Activated T-cell treated with anti-CD3 and anti-CD28 coated beads for 48 hours (primary cell): ENCODE results near the gene AGMO.

Experiments
- DNase-seq: peaks from one replicate; pipeline ENCODE4 v3.0.0-alpha.2; 2020; ENCODE audit warnings: low read depth

The AGMO gene

DNA sequence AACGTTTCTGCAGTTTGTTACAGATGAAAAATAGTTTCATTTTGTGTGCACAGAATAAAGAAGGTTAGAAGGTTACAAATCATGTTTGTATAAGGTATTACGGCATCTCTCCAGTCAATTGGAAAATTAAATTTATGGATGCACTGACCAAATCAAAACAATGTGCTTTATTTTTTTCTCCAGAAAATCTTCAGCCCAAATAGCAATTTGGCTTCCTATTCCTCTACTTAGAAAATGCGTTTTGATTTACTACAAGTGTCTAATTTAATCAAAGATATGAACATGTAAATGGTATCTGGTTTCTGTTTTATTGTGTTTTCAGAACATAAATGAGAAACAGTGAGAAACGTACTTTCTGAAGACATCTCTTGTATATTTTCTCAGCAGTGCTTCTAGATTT lies 63.4 kb downstream of the AGMO start:
- DNase-seq: no peak

DNA sequence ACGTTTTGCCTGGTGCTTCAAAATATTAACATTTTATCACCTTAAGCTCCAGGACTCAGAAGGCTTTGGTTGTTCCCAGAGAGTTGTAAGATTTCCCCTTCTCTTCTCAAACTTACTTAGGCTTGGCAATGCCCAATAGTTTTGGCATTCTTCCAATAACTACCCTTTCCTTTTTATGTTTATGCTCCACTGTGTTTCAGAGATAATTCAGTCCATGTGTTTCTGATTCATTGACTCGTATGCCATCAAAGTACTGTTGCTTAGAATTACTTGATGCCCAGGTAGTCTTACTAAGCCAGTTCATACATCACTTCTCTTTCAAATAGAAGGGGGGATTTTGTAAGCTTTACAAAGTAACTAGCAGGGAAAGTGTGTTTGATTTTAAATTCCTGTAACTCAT lies 66.6 kb downstream of the AGMO start:
- no peak for DNase-seq

DNA sequence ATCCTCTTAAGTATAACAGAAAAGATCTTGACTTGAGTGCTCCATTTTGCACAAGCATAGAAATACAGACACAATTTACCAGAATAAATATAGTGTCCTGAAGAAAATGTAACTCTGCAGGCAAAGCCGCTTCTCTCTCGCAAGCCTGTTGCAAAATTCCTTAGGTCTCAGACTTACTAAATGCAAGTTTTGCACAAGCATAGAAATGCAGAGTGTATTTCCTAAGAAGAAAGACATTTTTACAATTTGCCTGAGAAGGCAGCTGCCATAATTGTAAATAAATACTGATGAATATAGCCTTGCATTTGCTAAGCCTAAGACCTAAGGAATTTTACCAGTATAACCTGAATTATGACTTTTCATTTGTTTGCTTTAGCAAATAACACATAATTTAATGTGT lies 67.1 kb downstream of the AGMO start:
- DNase-seq: no peak

DNA sequence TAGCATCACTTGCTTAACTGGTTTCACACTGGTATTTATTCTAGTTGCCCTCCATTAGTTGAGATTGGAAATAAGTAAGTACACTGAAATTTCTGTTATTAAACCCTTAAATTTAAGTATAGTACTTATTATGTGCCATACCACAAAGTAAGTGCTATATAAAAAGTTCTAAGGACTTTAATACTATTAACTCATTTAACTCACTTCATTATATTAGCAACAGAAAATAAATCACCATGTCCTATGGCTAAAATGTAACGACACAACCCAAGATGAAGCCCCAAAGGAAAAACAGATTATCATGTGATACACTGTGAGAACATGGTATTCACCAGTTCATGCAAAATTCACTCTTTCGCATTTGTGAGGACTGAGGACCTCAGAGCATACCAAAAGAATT lies 70.5 kb downstream of the AGMO start:
- DNase-seq: no peak

DNA sequence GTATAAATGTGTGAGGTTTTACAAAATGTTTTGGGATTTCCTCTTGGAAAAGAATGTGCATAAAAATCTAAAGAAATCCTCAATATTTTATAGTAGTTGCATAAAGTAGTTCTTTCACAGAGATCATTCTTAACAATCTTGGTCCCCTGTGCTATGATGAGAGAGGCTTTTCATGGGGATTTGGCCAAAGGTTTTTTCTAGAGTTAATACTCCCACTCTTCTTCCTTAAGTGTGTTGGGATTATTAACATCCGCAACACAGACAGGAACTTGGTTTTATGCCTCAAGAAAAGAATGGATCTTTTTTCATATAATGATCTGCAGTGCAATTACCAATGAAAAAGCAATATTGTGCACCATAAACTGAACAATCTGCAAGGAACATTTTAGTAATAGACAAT lies 71.5 kb downstream of the AGMO start:
- DNase-seq: no peak

DNA sequence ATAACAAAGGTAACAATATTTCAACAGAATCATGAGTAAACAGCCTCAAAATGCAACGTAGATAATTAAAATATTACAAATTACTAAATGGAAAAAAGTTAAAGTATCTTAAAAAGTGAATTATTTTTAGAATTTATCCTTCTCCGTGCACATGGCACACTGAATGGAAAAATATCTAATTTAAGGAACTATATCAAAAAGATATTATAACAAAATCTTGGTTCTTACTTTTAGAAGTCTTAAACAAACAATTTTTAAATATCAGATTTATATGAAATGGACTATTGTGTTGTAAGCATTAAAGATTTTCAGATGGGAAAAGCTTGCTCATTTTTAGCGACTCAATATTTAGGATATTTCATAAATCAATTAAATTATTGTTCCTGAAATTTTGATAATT lies 72.0 kb downstream of the AGMO start:
- DNase-seq: no peak

DNA sequence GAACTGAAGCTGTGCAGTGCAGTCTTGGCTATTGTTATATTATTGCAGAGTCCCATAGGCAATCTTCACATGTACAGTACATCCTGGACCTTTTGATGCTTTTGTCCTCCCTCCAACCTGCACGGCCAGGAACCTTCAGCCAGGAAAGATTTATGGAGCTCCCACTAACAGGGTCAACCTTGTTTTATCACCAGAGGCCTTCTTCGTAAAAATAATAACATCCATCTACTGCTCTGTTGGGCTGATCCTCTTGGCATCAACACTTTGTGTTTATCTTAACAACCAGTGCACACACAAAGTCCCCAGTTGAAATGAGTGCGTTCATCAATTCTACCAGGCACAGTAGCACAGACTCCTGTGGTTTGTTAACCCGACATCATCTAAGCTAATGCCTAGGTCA lies 72.4 kb downstream of the AGMO start:
- DNase-seq: no peak

DNA sequence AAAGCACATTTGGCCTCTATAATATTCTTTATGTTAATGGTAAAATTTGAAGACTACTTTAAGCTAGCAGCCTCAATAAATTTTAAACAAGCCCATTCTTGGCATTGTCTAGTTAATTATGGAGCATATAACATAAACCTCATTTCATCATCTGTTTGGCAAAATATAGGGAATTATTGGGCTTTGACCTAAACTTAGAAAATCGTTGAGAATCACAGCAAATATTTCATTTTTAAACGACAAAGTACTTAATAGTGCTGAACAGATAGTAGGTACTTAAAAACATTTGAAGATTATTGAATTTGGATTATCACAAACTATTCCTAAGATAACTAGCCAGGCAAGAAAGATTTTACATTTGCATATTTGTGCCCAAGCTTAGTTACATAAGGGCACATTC lies 73.4 kb downstream of the AGMO start:
- DNase-seq: no peak

DNA sequence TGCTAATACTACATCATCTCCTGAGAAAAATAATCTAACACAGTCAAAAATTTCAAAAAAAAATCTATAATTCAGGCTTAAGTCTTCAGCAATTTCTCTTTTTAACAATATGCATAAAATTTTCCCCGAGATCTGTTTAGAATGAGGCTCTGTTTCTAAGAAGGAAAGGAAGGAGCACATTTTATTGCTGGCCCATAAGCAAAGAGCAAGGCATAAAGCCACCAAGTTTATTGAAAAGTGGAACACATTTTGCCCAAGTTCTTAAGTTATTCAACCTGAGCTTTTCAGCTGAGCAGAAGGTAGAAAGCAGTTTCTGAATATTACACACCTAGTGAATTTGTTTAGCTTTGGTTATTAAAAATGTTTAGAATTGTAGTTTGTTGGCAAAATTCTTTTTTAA lies 73.9 kb downstream of the AGMO start:
- DNase-seq: no peak

DNA sequence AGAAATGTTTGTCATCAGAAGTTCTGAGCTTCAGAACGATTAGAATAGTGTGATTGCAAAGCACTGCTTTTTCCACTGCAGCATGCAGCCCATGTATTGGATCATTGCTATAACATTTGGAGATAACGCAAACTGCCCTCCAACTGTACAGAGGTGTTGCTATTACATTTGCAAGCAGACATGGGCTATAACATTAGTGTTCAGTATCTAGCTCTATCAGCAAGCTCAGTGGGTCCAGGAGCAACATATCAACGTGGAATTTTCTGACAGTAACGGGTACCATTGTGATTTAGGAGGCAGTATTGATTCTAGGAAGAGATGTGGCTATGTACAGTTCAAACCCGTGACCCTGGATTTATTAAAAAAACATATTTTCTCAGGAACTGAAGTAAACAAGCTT lies 75.8 kb downstream of the AGMO start:
- DNase-seq: no peak

DNA sequence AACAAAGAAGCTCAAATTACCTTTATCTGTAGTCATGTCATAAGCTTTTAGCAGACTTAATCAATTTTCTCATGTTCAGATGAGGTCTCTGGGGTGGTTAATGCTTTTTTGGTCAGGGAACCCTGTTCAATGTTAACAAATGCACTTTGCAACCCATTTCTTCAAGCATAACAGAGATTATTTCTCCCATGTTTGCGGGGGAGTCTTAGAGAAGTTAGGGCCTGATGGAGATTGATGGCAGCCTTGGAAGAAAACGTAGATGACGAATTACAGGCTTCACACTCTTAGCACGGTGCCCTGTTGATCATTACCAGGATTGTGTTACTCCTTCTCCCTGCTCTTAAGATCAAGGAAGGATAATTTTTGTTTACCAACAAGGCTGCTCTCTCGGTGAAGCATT lies 76.4 kb downstream of the AGMO start:
- DNase-seq: no peak

DNA sequence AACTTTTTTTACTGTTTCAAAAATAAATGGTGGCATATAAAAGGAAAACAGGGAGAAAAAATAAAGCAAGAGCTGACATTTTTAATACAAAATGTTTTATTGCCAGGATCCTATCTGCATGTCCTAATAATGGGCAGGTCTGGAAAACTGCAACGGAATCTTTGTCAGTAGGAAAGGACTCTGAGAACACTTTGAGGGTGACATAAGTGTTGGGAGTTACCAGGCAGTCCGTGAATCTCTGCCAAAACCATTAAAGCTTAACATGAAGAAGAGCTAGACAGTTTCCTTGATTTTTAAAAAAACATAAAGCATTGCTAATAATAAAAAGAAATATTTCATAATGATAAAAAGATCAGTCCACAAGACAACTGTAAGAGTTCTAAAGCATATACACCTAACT lies 80.7 kb downstream of the AGMO start:
- no peak for DNase-seq

DNA sequence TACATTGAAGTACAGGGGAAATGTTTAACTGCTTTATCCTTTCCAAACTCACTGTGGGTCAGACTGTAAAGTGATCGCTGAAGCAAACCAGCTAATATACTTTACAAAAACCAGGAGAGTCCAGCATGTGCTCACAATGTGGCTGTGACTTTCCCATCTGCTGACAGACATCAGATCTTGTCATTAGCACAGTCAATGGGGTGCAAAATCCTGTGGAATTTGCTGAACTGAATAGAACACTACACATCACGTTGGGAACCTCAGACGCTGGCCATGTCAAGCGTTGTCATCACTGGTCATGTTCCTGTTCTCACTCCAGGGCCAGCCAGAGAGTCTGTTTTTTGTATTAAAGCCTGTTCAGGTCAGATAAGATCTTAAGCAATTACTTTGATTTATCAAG lies 83.4 kb downstream of the AGMO start:
- DNase-seq: no peak

DNA sequence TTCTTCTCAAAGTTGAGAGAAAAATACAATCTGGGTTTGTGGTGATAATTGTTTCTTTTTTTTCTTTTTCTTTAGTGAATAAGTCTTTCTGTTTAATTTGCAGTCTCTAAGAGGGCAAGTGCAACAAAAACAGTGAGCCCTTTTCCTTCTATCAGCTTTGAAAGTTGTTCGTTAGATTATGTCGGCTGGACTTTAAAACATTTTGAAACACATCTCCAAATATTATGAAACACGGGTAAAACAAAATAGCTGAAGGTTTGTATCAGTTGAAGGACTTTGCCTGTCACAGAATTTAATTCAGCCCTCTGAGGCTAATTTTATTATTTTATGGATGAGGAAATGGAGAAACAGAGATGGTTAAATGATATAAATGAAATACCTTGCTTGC lies 85.3 kb downstream of the AGMO start:
- no peak for DNase-seq

DNA sequence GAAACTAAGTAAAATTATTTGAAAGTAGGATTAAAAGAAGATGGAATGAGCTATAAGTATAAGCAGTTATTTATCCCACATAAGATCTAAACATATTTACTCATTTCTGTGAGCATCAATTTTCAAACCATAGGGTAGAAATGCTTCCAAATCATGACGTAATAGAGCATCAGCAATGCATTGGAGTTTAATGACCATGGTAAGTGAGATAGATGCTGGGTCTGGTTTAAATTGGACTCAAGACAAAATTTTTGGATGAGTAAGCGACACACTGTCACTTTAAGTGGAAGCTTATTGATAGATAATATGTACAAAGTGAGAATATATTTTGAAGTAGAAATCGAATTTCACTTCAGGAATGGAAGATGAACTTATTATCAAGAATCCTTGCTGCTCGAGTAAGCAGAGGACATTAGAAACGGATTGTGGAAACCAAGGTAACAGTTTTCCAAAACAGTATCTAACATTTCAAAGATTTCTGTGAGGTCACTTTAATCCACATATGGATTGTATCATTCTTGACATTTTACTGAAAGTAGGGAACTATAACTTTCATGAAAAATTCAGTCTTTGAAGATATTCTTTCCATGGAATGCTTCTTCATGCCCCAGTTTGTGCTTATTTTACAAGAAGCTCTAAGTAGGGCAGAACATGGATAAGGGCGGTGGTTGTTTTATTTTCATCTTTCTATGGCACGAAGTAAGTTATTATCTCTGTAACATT lies 85.8 kb downstream of the AGMO start:
- DNase-seq: no peak

DNA sequence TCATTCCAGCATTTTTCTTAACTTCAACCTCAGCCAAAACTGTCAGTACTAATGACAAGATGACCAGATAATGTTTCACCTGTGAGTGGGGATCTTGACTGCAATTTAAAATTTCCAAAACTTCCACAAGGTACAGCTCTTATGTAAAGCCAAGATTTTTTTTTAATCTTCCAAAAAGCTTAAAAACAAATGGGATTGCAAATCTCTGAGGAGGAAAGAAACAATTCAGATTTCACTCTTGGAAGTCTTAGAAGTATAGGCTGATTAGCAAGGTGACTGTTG lies 90.2 kb downstream of the AGMO start:
- DNase-seq: no peak

DNA sequence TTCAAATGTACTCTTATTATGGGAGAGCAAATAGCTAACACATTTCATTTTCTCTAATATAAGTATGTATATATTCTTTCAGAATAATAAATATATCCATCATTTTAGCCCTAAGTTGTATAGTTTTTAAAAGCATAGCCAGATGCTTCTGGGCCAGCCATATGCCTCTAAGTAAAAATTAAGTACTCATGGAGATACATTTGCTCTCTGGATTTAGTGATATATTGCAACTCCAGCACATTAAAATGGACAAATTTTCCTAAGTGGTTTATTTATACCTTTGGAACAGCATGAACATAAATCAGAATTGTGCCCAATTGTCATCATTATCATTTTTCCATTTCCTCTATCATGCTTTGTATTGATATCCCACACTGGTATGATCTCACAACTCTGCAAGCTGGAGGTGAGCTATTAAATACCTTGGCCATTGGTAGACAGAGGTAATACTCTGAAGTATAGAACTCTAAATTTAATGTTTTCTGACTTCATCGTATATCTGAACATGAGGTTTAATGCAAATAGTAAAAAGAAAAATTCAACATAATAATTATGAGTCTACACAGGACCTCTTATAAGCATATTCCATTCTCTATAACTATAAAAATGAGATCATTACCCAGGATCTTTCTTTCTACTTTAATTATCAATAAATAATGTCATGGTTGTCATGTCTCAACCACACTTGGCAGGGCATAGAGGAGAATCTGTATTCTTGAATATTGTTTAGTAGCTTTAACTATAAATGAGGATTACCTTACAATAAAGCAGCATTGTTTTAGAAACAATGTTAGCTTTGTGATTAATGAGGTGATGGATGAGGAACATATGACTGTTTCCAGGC lies 90.8 kb downstream of the AGMO start:
- no peak for DNase-seq

DNA sequence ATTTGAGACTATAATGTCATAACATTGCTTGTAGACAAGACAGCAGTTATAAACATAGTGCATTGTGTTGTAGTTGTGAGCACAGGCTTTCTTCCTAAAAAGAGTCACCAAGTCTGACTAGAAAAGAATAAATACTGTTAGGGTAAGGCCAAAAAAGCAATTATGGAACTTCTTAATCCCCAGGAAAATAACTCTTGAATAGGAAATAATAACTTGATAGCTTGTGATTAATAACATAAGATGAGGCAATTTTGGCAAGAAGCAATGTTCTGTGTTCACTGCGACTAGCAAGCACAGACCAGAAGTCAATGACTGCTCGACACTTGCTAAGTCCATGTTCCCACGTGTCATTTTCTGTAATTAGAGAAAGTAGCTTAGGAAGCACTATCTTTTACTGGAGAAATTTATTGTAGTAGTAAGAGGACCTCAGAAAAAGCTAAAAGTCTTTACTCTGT lies 97.1 kb downstream of the AGMO start:
- no peak for DNase-seq

DNA sequence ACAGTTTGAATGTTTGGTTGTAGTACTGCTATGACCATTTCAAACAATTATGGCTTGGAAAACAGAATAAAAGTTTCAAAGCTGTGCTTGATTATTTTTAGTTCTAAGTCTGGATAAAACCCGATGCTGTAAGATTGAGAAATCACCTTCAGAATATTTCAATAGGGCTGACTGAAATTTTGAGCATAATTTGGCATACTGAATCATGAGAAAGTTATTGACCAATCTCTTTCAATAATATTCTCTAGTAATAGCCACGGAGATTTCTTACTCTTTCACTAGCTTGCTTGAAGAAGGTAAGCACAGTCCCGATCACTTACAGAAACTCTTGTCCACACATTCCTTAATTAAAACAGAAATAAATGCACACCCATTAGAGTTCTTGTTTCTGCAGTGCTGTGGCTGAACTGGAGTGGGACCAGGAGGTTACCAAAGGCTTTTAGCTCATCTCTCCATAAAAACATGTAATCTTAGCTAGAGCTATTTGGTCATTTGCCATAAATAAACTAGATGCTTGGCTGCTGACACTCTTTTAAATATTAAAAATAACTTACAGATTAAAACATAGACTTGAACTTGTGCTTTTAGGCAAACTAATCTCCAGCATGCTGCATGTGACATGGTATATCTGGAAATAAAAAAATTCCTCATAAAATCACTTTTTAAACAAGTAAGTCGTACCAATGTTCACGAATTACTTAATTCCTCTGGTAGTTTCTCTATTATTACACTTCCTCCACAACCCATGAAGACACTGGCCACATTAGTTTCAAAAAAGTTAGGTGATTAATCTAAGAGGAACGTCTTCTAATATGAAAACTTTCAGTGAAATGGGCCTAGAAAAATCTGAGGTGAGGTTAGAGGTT lies 97.8 kb downstream of the AGMO start:
- no peak for DNase-seq

DNA sequence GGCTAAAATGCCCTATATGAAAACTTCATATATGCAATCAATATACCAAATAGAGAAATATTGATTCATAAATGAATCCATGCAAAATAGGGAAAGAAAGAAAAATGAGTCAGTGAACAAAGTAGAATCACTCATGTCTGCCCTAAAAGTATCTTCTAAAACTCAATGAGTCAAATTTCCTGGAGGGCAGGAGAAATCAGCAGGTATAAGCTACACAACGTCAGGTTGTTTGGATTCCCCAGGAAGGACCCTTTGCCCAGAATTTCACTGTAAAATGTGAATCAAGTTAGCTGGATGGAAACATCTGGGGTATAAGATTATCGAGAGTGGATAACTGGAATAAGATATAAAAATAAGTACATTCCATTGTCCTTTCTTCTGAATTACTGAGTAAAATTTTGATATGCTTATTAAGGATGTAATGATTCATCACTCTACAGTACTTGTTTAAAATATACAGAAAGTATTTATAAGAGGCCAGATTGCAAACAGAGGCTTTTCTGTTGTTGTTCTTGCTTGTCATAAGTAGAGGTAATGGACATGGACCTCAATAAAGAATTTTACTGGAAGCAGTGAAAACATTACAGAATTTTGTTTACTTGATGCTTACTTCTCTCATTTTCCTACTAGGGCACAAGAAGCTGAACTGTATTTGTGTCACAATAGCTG lies 99.0 kb downstream of the AGMO start:
- no peak for DNase-seq

DNA sequence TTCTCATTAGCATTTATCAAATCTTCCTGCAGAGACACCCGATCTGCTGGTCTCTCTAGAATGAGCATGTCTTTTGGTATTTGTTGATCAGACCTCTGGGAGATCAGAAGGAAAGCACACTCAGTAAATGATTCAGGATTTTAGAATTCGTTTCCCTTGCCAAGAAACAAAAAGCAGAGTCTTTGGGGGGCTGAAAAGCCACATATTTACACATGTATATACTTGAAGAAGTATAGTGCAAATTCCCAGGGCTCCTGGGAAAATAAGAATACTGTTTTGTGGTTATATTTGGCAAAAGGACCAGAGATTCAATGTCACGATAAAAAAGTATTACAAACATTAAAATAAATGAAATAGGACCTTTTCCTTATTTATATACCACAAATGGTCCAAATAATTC lies 100.2 kb downstream of the AGMO start:
- DNase-seq: no peak

DNA sequence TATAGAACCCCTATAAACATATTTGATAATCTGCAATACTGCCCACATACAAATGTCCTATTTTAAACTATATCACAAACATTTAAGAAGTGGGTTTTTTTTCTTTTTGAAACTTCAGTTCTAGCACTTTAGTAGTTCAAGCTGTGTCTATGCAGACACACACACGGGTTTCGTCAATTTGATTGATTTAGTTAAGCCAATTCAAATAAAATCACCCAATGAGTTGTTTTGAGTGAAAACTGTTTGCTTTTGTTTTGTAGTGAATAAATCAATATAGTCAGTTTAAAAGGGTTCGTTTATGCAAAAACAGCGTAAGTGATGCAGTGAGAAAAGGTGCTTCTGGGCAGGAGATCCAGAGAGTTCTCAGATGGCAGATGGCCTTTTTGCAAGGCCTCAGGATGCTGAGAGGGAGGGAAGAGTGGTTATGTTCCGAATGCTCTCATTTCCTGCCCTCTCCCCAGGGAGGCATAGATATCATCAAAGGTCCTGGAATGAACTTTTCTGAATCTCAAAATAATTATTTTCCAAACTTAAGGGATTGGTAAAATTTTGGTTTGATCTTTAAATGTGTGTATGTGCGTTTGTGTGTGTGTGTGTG lies 102.7 kb downstream of the AGMO start:
- DNase-seq: no peak
